ENCODE measurements around the gene ZC3H12D. TPM values are rescaled to one million over a fixed set of nuclear protein-coding genes. Genes with fewer than 3 reads are reported as not detected.

ZC3H12D gene
- total RNA-seq, 1 experiment from 2014 or later = not detected

DNA sequence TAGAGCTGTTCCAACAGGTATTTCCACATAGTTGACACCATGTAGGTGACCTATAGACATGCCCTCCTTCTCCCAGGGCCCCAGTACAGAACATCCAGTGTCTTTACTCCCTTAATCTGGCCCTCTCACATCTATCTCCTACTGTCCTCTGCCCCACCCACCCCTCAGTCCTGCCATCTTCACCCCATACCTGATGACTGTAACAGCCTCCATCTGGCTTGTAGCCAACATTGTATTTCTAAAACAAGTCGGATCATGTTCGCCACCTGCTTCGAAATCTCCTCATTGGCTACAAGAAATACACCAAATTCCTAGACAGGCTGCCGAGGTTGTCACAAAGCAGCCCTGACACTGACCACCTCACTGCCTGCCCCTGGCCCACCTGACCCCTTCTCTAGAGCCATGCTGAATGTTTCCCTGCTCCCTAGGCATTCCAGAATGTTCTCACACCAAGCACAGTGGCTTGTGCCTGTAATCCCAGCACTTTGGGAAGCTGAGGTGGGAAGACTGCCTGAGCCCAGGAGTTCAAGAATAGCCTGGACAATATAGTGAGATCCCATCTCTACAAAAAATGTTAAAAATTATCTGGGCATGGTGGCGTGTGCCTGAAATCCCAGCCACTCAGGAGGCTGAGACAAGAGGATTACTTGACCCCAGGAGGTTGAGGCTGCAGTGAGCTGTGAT lies 6.0 kb downstream of the ZC3H12D start:
- ChIA-PET CTCF (no interaction called here), POLR2A (ENCODE audit: unreplicated experiment) (interaction anchor here (0.6 kb wide), 1 partner anchor 12 kb away, joined by 3 read pairs; no protein-coding TSS in a partner anchor)
- H3K4me1 ChIP-seq (replicated peaks; ENCODE audit: insufficient read depth) = no peaks in the 10 kb centered on the region
- no peak overlapping the region for H3K27ac ChIP-seq
- H3K9me3 ChIP-seq (ENCODE audit: insufficient read depth, low read depth) = no peaks in the 10 kb centered on the region
- no peak for DNase-seq
- H4K20me1 ChIP-seq (ENCODE audit: insufficient read depth) = no peaks in the 10 kb centered on the region
- no peaks in the 10 kb centered on the region for H3K27me3 ChIP-seq (ENCODE audit: insufficient read depth, low read depth)
- H3K79me2 ChIP-seq (ENCODE audit: low read depth) = no peaks in the 10 kb centered on the region
- no peaks in the 10 kb centered on the region for H3K9me2 ChIP-seq (ENCODE audit: insufficient read depth)
- no peaks in the 10 kb centered on the region for H3K36me3 ChIP-seq (ENCODE audit: low read depth)
- H3F3A ChIP-seq (ENCODE audit: insufficient read depth, low read depth) = no peaks in the 10 kb centered on the region
- H2AFZ ChIP-seq = no peak overlapping the region
- no peak for TF ChIP-seq EZH2 (IDR thresholded peaks at IDR 0.05; ENCODE audit: low read depth)
- TF ChIP-seq, protein P1, sequence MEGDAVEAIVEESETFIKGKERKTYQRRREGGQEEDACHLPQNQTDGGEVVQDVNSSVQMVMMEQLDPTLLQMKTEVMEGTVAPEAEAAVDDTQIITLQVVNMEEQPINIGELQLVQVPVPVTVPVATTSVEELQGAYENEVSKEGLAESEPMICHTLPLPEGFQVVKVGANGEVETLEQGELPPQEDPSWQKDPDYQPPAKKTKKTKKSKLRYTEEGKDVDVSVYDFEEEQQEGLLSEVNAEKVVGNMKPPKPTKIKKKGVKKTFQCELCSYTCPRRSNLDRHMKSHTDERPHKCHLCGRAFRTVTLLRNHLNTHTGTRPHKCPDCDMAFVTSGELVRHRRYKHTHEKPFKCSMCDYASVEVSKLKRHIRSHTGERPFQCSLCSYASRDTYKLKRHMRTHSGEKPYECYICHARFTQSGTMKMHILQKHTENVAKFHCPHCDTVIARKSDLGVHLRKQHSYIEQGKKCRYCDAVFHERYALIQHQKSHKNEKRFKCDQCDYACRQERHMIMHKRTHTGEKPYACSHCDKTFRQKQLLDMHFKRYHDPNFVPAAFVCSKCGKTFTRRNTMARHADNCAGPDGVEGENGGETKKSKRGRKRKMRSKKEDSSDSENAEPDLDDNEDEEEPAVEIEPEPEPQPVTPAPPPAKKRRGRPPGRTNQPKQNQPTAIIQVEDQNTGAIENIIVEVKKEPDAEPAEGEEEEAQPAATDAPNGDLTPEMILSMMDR (conservative IDR thresholded peaks at IDR 0.05) = no peak
- H3K4me3 ChIP-seq = no peak overlapping the region
- H3K4me2 ChIP-seq = no peak overlapping the region
- no TSS peak for BruUV-seq (replicated peaks)
- intact Hi-C loops (cut with micrococcal nuclease; ENCODE audit: unreplicated experiment) = no loop called here

DNA sequence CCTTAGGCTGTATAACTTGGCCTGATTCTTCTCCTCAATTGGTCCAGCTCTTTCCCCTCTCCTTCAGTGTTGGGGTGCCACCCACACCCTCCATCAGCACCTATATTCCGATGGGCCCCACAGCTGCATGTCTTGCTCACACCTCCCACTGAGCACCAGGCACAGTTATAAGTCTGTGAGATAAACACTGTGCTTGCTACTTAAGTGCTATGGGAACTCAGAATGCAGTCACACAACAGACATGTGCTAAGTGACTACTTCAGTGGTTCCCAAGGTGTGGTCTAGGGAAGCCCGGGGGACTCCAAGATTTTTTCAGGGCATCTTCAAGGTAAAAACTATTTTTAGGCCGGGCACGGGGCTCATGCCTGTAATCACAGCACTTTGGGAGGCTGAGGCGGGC lies 7.3 kb downstream of the ZC3H12D start:
- Histone ChIP-seq H3K27ac (no peak overlapping the region), H3K4me2 (no peak overlapping the region), H3K27me3 (ENCODE audit: insufficient read depth, low read depth) (no peaks in the 10 kb centered on the region), H3K4me1 (replicated peaks; ENCODE audit: insufficient read depth) (no peaks in the 10 kb centered on the region), H2AFZ (no peak overlapping the region), H3K79me2 (ENCODE audit: low read depth) (no peaks in the 10 kb centered on the region), H3K36me3 (ENCODE audit: low read depth) (no peaks in the 10 kb centered on the region), H3F3A (ENCODE audit: insufficient read depth, low read depth) (no peaks in the 10 kb centered on the region), H4K20me1 (ENCODE audit: insufficient read depth) (no peaks in the 10 kb centered on the region), H3K9me3 (ENCODE audit: insufficient read depth, low read depth) (no peaks in the 10 kb centered on the region), H3K4me3 (no peak overlapping the region), H3K9me2 (ENCODE audit: insufficient read depth) (no peaks in the 10 kb centered on the region)
- CTCF ChIA-PET = no interaction called here
- no peak for DNase-seq
- intact Hi-C loops (cut with micrococcal nuclease; ENCODE audit: unreplicated experiment) = no loop called here
- TF ChIP-seq, protein P1 (conservative IDR thresholded peaks at IDR 0.05) = no peak
- TF ChIP-seq EZH2 (IDR thresholded peaks at IDR 0.05; ENCODE audit: low read depth) = no peak
- POLR2A ChIA-PET (ENCODE audit: unreplicated experiment) = no interaction called here
- no TSS peak for BruUV-seq (replicated peaks)

DNA sequence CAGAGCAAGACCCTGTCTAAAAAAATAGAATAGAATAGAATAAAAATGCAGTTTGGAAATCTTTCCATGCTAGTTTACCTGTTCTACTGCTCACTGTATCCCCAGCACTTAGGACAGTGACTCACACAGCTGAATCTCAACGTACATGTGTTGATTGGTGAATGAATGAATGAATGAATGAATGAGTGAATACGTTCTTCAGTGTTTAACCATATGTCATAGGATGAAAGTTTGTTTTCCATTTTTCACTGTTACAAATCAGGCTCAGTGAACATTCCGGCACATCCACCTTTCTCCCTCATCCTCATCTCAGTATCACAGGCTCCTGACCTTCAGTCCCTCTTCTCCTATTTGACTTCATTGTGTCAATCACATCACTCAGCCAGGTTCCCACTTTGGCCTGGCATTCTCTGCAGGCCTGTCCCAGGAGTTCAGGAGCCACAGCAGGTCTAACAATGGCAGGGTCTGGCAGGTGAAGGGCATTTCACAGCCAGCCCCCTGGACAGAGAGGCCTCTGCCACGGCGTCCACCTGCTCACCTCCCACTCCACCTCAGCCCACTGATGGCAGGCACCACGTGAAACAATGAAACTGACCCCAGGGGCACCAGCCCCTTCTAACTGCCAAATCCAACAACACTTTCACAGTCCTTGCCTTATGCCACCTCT lies 7.9 kb downstream of the ZC3H12D start:
- H3F3A ChIP-seq (ENCODE audit: insufficient read depth, low read depth) = no peaks in the 10 kb centered on the region
- no peaks in the 10 kb centered on the region for H3K4me1 ChIP-seq (replicated peaks; ENCODE audit: insufficient read depth)
- H3K36me3 ChIP-seq (ENCODE audit: low read depth) = no peaks in the 10 kb centered on the region
- BruUV-seq (replicated peaks) = no TSS peak
- CTCF ChIA-PET = no interaction called here
- H3K4me3 ChIP-seq = no peak overlapping the region
- TF ChIP-seq, protein P1 (conservative IDR thresholded peaks at IDR 0.05) = no peak
- no peak for TF ChIP-seq EZH2 (IDR thresholded peaks at IDR 0.05; ENCODE audit: low read depth)
- POLR2A ChIA-PET (ENCODE audit: unreplicated experiment) = no interaction called here
- no peaks in the 10 kb centered on the region for H3K9me2 ChIP-seq (ENCODE audit: insufficient read depth)
- no peaks in the 10 kb centered on the region for H3K9me3 ChIP-seq (ENCODE audit: insufficient read depth, low read depth)
- H3K4me2 ChIP-seq = no peak overlapping the region
- intact Hi-C loops (cut with micrococcal nuclease; ENCODE audit: unreplicated experiment) = no loop called here
- no peaks in the 10 kb centered on the region for H4K20me1 ChIP-seq (ENCODE audit: insufficient read depth)
- H2AFZ ChIP-seq = no peak overlapping the region
- H3K79me2 ChIP-seq (ENCODE audit: low read depth) = no peaks in the 10 kb centered on the region
- no peak overlapping the region for H3K27ac ChIP-seq
- no peak for DNase-seq
- H3K27me3 ChIP-seq (ENCODE audit: insufficient read depth, low read depth) = no peaks in the 10 kb centered on the region
